Transverse colon (tissue), 4 donors: ENCODE data around the gene SCARF1. TPM values are rescaled to one million over a fixed set of nuclear protein-coding genes. Genes with fewer than 3 reads are reported as not detected.

ENCODE experiments used
- DNase-seq: peaks from one replicate; pipeline ENCODE4 v3.0.0-alpha.2; 2019
- H3K27ac ChIP-seq, 4 donors: fragments of 200-600 bp; sonication (generic); 2 replicates each; pipeline ENCODE4 v1.5.1; 2016 to 2018; ENCODE audit warnings: inconsistent platforms in 4 of 4
- H3K27me3 ChIP-seq: fragments of 200-600 bp; sonication (generic); 2 replicates; pipeline ENCODE4 v1.5.1; 2017; ENCODE audit warnings: inconsistent platforms
- H3K36me3 ChIP-seq, 4 donors: fragments of 200-600 bp; sonication (generic); 2 replicates each; pipeline ENCODE4 v1.5.1; 2017 to 2019; ENCODE audit warnings: inconsistent platforms in 4 of 4
- H3K4me1 ChIP-seq, 4 donors: fragments of 200-600 bp; sonication (generic); 2 replicates each; pipeline ENCODE4 v1.5.1; 2017 to 2020; ENCODE audit warnings: inconsistent platforms in 4 of 4
- H3K4me3 ChIP-seq, 4 donors: fragments of 200-600 bp; sonication (generic); 1 replicate in 1 of 4; 2 replicates in 3 of 4; pipeline versions ENCODE4 v1.5.1 to v1.6.1; 2017 to 2019; ENCODE audit warnings: inconsistent platforms in 4 of 4
- H3K9me3 ChIP-seq, 2 donors: fragments of 200-600 bp; sonication (generic); 2 replicates each; pipeline ENCODE4 v1.5.1; 2017 to 2019; ENCODE audit warnings: inconsistent platforms in 2 of 2
- EP300 ChIP-seq: sonication (generic); formaldehyde crosslinking; IDR thresholded peaks from one replicate; pipeline ENCODE4 v1.6.1; 2017; ENCODE audit warnings: antibody characterized with exemption, low read depth
- POLR2A ChIP-seq: fragments of 450-650 bp; IDR thresholded peaks from one replicate; pipeline ENCODE4 v1.6.1; 2016; ENCODE audit warnings: antibody characterized with exemption, mild to moderate bottlenecking, moderate library complexity
- POLR2AphosphoS5 ChIP-seq, 3 donors: sonication (generic); formaldehyde crosslinking; IDR thresholded peaks; one replicate each; pipeline ENCODE4 v1.6.1; 2016; ENCODE audit warnings: antibody characterized with exemption in 3 of 3
- WGBS, 2 donors: methylation state at CpG; one replicate each; pipeline ENCODE4 v1.1.5; 2018; ENCODE audit warnings: low coverage in 1 of 2; 5-methylcytosine and 5-hydroxymethylcytosine counted together
- in situ Hi-C, 4 donors: fragments of 200-750 bp; cut with MboI; loops; one replicate each; pipeline versions ENCODE4 v1.15.0 to v1.15.1; 2017; ENCODE audit warnings: low sequenced_read_pairs in 3 of 4, low pct_ligation_motif_present in 1 of 4, low pct_unique_long_range_greater_than_20kb in 1 of 4
- intact Hi-C: fragments of 100-400 bp; cut with DNase I; formaldehyde crosslinking; loops from one replicate; pipeline ENCODE4 v1.15.1; 2023; ENCODE audit warnings: low total_unique reads
- small RNA-seq, 4 donors: library from RNA; depleted of rRNA; stranded (forward); fragments of <200 nt; gene quantifications; one replicate each; pipeline ENCODE3, GENCODE V24; 2016
- total RNA-seq, 4 donors: library from RNA; depleted of rRNA; stranded (reverse); fragments of >200 nt; gene quantifications; one replicate each; pipeline ENCODE4 v1.1.0, GENCODE V29; 2016
- TF ChIP-seq, protein P1 (sequence below), 5 experiments: fragments of 200-600 bp in 3 of 5; fragments of 450-650 bp in 2 of 5; sonication (generic) in 3 of 5; IDR thresholded peaks; 1 replicate in 2 of 5; 2 replicates in 3 of 5; pipeline ENCODE4 v1.5.1; 2016 to 2017; ENCODE audit warnings: antibody characterized with exemption in 5 of 5, inconsistent platforms in 3 of 5, mild to moderate bottlenecking in 2 of 5, moderate library complexity in 1 of 5

SCARF1 gene
- total RNA-seq, 4 donors from 2014 or later: 11.2 to 63.2 (median 16.3) TPM

DNA sequence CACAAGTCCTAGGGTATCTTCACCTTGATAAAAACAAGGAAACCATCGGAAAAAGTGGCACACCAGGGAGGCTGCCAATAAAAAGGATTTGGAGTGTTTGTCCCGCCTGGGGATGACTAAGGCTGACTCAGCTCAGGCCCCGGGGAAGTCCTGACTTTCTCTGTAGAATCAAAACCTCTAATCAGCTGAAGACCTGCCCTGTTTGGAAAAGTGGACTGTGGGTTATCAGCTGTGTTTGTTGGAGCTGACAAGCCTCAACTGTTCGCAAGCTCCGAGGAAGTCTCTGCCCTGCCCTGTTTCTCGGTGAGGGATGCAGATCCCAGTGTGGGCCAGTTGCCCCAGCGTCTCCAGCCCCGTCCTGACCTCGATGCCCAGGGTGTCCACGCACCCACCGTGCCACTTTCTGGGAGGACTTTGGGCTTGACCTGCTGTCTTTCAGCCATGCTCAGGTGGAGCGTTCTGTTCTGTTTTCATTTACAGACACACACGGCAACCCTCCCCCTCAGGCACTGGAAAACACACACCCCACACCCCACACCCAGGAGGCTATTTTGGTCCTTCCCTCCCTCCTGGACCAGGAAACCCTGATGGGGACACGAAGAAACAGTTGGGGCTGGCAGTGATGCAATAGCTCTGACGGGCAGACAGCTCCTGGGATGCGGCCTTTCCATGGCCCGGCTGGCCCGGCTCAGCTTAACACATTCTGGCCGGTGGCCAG, 55.3 kb downstream of the SCARF1 start:
- intact Hi-C loops: no loop called here
- Histone ChIP-seq H3K9me3 (no peaks in the 10 kb centered on the region), H3K4me1 (peaks cover 25 to 47% (median 45%) of the 10 kb centered on the region in 4 donors), H3K4me3 (no peak overlapping the region), H3K27me3 (no peaks in the 10 kb centered on the region), H3K36me3 (no peaks in the 10 kb centered on the region), H3K27ac (peak overlapping the region; percentile 62 to 76 (median 74))
- peak; percentile 71 for DNase-seq
- WGBS, 2 donors: 6 to 48% methylated on average over 4 to 19 of the region's 19 CpGs
- in situ Hi-C loops: no loop called here
- TF ChIP-seq POLR2AphosphoS5 (IDR thresholded peaks at IDR 0.05): peak in 2 of 3 donors; percentile 35 to 55
- TF ChIP-seq, protein P1, sequence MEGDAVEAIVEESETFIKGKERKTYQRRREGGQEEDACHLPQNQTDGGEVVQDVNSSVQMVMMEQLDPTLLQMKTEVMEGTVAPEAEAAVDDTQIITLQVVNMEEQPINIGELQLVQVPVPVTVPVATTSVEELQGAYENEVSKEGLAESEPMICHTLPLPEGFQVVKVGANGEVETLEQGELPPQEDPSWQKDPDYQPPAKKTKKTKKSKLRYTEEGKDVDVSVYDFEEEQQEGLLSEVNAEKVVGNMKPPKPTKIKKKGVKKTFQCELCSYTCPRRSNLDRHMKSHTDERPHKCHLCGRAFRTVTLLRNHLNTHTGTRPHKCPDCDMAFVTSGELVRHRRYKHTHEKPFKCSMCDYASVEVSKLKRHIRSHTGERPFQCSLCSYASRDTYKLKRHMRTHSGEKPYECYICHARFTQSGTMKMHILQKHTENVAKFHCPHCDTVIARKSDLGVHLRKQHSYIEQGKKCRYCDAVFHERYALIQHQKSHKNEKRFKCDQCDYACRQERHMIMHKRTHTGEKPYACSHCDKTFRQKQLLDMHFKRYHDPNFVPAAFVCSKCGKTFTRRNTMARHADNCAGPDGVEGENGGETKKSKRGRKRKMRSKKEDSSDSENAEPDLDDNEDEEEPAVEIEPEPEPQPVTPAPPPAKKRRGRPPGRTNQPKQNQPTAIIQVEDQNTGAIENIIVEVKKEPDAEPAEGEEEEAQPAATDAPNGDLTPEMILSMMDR (IDR thresholded peaks at IDR 0.05): no peak
- no peak for TF ChIP-seq POLR2A
- no peak for TF ChIP-seq EP300

DNA sequence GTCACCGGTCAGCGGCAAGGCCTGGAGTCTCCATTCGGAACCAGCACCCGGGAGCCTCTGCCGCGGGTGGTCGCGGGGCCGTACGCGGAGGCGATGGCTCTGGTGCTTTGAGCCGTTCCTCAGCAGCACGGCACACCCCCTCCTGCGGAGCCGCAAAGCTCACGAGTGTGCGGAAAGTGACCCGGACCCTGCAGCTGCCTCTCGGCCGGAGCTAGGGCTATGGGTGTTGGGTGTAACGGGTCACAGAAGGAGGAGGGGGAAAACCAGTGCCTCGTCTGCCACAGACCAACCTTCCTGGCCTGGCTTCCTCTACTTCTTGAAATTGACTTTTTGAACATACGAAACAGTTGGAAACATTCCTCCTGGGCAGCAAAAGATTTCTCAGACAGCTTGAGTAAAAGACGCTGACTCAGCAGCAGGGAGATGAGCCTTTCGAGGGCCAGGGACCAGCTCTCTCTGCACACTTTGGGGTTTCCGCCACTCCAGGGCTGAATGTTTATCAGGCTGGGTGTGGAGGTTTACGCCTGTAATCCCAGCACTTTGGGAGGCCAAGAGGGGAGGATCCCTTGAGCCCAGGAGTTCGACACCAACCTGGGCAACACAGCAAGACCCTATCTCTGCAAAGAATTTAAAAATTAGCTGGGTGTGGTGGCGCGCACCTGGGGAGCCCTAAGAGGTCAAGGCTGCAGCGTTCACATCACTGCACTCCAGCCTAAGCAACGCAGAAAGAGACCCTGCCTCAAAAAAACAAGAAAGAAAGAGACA, 56.5 kb downstream of the SCARF1 start:
- no peak for DNase-seq
- in situ Hi-C loops: loop anchor here in 1 of 4 donors (10.0 kb wide), 1 partner anchor 46 kb away; no protein-coding TSS in a partner anchor
- intact Hi-C loops: no loop called here
- Histone ChIP-seq H3K36me3 (no peaks in the 10 kb centered on the region), H3K4me1 (peaks cover 25 to 47% (median 45%) of the 10 kb centered on the region in 4 donors), H3K9me3 (no peaks in the 10 kb centered on the region), H3K27me3 (no peaks in the 10 kb centered on the region), H3K27ac (peak overlapping the region; percentile 62 to 76 (median 74)), H3K4me3 (no peak overlapping the region)
- TF ChIP-seq POLR2A (no peak), EP300 (no peak), POLR2AphosphoS5 (IDR thresholded peaks at IDR 0.05) (no peak)
- TF ChIP-seq, protein P1 (IDR thresholded peaks at IDR 0.05): no peak
- 93 to 98% methylated on average over 7 to 33 of the region's 33 CpGs for WGBS, 2 donors

DNA sequence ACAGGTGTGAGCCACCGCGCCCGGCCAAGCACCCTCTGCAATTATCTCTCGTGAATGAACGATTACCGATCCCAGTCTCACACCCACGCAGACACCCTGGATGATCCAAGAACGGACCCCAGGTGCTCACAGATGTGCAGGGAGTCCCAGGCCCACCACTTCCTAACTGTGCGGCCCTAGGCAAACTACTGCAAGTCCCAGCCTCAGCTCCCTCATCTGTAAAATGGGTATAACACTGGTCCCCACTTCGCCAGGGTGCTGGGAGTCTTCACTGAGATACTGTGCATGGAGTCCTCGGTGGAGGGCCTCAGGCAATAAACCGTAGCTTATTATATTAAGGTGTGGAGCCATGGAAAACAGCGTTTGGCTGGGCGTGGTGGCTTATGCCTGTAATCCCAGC, 61.4 kb downstream of the SCARF1 start:
- DNase-seq: no peak
- TF ChIP-seq POLR2AphosphoS5 (IDR thresholded peaks at IDR 0.05): no peak
- H3K4me1 ChIP-seq: peaks cover 0 to 14% (median 11%) of the 10 kb centered on the region in 4 donors
- intact Hi-C loops (no loop called here), in situ Hi-C loops (loop anchor here in 1 of 4 donors (10.0 kb wide), 1 partner anchor 51 kb away; no protein-coding TSS in a partner anchor)
- H3K27me3 ChIP-seq: no peaks in the 10 kb centered on the region
- no peaks in the 10 kb centered on the region for H3K36me3 ChIP-seq
- 88 to 91% methylated on average over 3 to 14 of the region's 14 CpGs for WGBS, 2 donors
- H3K4me3 ChIP-seq: no peak overlapping the region
- no peaks in the 10 kb centered on the region for H3K9me3 ChIP-seq
- no peak overlapping the region for H3K27ac ChIP-seq

Small RNAs within 50 kb of the gene (small RNA-seq; reads per million reads assigned to genes)
- 0 reads per million in 4 donors for gene RN7SL105P

Other genes starting within 250 kb of the SCARF1 start
- gene YWHAE, start 245.5 kb downstream of the SCARF1 start, total RNA-seq: 1,000 to 10,000 TPM in 1 of 4 donors, 100 to 1,000 TPM in 3; 158 to 2,397 (median 594) TPM
- gene CRK, start 189.5 kb downstream of the SCARF1 start, total RNA-seq: 10 to 100 TPM; 33.4 to 95.3 (median 63.4) TPM
- gene MYO1C, start 153.0 kb downstream of the SCARF1 start, total RNA-seq: 100 to 1,000 TPM; 163 to 456 (median 219) TPM
- 100 to 1,000 TPM in 1 of 4 donors, 10 to 100 TPM in 3; 10.9 to 114 (median 81.9) TPM for gene INPP5K, start 129.1 kb downstream of the SCARF1 start, total RNA-seq
- 10 to 100 TPM; 15.3 to 50.2 (median 32.7) TPM for gene PITPNA, start 82.9 kb downstream of the SCARF1 start, total RNA-seq
- 10 to 100 TPM in 2 of 4 donors, 1 to 10 TPM in 2; 3.7 to 98.9 (median 12.3) TPM for gene SLC43A2, start 16.9 kb downstream of the SCARF1 start, total RNA-seq
- 100 to 1,000 TPM in 2 of 4 donors, 10 to 100 TPM in 2; 59.3 to 185 (median 108) TPM for gene RILP, start 4.1 kb upstream of the SCARF1 start, total RNA-seq
- 100 to 1,000 TPM; 155 to 410 (median 169) TPM for gene PRPF8, start 39.1 kb upstream of the SCARF1 start, total RNA-seq
- 10 to 100 TPM; 21.6 to 48.6 (median 31.5) TPM for gene TLCD2, start 64.6 kb upstream of the SCARF1 start, total RNA-seq
- 10 to 100 TPM; 26.1 to 73.7 (median 35.7) TPM for gene WDR81, start 79.0 kb upstream of the SCARF1 start, total RNA-seq
- 10 to 100 TPM in 1 of 4 donors, 1 to 10 TPM in 2, not detected in 1; 3.2 to 10.5 (median 3.4) TPM for gene SERPINF2, start 97.1 kb upstream of the SCARF1 start, total RNA-seq
- gene SERPINF1, start 116.3 kb upstream of the SCARF1 start, total RNA-seq: 100 to 1,000 TPM in 3 of 4 donors, 10 to 100 TPM in 1; 88.3 to 340 (median 114) TPM
- 10 to 100 TPM in 2 of 4 donors, 1 to 10 TPM in 2; 4.1 to 14.8 (median 9.0) TPM for gene SMYD4, start 184.2 kb upstream of the SCARF1 start, total RNA-seq
- 100 to 1,000 TPM in 1 of 4 donors, 10 to 100 TPM in 2, 1 to 10 TPM in 1; 6.4 to 160 (median 23.9) TPM for gene RPA1, start 184.3 kb upstream of the SCARF1 start, total RNA-seq